ENCODE measurements around the gene KRT84.

The KRT84 gene

GRCh38 chr12:52382854-52383253 is 2.6 kb downstream of the KRT84 start:
- no peak for DNase-seq

- DNase-seq: no peak
Observed at GRCh38 chr12:52381206-52381605, 4.2 kb downstream of the KRT84 start.

DNA sequence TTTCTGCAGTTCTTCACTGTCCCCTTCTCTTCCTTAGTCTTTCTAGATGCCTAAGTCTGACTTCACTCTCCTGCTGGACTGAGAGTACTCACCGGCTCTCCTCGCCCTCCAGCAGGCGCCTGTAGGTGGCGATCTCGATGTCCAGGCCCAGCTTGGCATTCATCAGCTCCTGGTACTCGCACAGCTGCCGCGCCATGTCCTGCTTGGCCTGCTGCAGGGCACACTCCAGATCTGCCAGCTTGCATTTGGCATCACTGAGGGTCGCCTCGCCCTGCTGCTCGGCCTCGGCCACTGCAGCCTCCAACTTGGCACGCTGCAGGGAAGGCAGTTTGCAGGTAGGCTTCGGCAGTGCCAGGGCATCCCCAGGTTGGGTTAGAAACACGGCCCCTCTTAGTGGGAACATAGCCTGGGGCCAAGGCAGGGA is 5.2 kb downstream of the KRT84 start:
- no peak for DNase-seq

GRCh38 chr12:52379536-52379935 is 5.9 kb downstream of the KRT84 start:
- no peak for DNase-seq

GRCh38 chr12:52378091-52378490 is 7.4 kb downstream of the KRT84 start:
- no peak for DNase-seq

DNA sequence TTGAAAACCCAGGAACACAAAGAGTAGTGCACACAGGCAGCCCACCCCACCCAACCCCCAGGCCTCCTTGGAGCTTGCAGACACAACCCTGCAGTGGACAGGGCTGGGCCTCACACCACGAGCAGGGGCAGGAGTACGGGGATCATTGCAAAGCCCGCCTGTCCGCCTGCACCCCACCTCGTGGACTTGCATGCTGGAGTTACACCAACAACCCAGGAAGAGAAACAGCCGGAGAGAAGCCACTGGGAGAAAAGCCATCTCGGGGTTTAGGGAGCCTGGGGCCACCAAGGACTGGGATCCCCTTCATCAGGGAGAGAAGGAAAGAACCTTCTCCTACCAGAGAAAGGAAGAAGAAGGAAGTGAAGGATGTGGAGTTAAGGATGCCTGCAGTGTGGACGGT is 8.2 kb downstream of the KRT84 start:
- DNase-seq: no peak

DNA sequence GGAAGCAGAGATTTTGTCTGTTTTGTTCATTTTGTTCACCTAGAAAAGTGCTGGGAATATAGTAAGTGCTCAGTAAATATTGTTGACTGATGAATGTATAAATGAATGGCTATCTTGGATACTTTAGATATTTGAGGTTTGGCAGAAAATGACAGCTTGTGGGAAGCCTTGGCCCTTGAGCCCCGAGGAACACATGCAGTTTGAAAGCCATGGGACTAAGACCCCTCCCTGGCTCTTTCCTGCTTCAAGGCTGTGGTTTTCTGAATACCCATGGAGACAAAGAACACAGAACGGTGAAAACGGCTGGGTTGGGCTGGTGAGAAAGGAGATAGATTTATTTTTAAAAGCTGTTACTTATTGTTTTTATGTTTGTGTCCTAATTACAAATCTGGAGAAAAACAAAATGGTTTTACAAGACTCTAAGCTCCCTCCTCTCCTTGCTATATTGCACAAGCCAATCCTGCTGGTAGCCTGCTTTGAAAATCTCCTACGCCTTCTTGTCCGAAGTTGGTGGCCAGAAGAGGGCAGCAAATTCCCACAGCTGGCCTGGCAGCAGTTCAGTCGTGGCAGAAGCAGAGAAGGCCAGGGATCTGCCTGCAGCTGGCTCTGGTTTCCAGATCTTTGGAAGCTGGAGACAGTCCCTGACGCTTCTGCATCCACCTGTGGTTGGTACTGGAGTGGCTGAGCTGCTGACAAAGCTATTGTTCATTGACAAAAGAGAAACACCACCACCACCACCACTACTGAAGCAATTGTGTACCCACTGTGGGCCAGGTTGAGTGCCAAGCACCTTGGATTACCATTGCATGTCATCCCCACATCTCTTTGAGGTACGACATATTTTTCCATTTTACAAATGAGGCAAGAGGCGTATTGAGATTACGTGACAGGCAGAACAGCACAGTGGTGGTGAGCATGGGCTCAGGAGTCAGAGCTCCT is 13.0 kb downstream of the KRT84 start:
- DNase-seq: peak; percentile 18

DNA sequence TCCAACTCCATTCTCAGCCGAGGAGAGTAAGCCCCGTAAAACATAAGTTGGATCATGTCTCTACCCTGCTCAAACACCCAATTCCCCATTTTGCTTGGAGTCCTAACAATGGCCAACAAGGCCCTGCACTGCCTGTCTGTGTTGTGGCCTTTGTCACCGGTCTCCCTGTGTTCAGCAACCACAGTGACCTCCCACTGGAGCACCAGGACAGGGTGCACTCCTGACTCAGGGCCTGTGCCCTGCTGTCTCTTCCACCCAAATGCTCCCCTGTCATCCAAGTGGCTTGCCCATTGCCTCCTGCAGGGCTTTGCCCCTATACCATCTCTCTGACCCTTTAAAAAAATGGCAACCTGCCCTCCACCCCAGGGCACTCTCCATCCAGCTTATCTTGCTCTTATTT is 13.7 kb downstream of the KRT84 start:
- no peak for DNase-seq

- no peak for DNase-seq
Observed at GRCh38 chr12:52370926-52371608, 14.4 kb downstream of the KRT84 start.

- DNase-seq: no peak
Observed at GRCh38 chr12:52369809-52370208, 15.6 kb downstream of the KRT84 start.

- DNase-seq: no peak
Observed at GRCh38 chr12:52369211-52369610, 16.2 kb downstream of the KRT84 start.

GRCh38 chr12:52368508-52368907 is 16.9 kb downstream of the KRT84 start:
- no peak for DNase-seq

DNA sequence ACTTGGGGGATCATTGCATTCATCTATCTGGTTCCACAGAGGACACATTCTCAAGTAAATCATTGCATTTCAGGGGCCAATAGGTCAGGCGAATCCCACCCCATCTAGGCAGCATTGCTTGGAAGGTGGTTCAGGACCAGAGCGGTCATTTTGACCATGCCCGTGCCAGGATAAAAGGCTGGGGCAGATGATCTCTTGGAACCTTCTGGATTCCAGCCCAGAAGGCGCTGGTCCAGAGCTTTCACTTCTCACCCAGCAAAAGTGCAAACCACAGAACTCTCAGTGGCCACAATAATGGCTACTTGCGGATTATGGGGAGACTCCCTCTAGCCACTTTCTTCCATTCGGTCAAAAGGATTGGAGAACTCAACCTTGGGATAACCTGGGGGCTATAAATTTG is 17.6 kb downstream of the KRT84 start:
- no peak for DNase-seq

DNA sequence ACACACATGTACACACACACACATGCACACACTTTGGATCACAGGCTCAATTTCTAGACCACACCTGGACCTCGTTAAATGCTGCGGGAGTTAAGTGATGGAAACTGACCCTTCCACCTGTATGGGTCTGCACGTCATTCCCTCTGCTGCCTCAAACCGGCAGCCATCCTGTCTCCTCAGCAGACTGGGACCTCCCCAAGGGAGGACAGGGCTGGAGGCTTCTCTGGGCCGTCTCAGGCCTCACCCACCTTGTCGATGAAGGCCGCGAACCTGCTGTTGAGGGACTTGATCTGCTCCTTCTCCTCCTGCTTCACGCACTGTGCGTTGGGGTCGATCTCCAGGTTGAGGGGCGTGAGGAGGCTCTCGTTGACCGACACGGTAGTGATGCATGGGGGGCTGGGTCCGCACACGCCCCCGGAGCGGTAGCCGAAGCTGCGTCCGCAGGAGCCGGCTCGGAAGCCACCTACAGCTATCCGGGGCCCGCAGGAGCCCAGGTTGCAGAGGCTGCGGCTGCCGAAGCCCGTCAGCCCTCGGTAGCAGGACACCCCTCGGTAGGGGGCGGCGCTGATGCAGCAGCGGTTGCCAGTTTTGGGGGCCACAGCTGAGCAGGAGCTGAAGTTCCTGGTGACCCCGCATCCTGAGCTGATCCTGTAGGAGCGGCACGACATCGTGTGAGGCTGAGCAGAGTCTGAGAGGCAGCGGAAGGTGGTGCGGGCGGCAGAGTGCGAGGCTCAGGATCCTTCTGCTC is 18.5 kb downstream of the KRT84 start, which contains the start of gene KRT85:
TSS of gene KRT85 (minus strand) at position 744 of the 748 bp plus-strand sequence. CDS start at position 668, 76 bp downstream.
- no peak for DNase-seq

DNA sequence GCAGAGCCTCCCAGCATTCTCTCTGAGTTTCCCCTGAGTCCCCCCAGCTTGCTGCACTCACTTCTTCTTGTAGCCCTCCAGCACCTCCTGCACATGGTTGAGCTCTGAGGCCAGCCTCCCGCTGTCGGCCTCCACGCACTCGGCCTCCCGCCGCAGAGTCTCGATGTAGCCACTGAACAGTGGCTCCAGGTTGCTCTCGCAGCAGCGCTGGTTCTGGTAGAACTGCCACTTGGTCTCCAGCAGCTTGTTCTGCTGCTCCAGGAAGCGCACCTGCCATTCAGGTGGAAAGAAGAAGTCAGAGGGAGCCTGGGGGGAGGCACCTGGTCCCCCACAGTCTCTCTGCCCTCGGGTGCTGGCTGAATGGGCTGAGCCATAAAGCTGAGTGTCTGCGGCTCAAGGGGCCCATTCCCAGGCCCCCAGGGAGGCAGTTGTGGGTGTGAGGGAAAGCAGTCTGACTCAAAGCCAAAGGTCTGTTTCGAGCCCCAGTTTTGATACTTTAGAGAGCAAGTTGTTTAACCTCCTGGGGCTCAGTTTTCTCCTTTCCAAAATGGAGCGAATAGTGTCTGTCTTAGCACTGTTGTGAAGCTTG is 20.5 kb downstream of the KRT84 start:
- no peak for DNase-seq

DNA sequence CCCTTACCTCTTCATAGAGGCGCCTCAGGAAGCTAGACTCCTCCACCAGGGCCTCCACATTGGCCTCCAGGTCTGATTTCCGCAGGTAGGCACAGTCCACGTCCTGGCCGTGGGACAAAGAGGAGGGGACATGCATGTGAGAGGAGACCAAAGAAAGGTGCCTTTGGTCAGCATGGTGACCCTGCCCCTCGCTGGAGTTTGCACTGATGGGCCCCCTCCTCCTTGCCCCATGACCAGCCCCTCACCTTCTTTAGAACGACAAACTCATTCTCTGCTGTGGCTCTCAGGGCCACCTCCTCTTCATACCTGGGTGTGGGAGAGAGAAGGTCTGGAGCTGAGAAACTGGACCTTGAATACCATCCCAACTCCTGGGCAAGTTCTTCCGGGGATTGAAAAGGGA is 21.4 kb downstream of the KRT84 start:
- no peak for DNase-seq

GRCh38 chr12:52363111-52363679 is 22.3 kb downstream of the KRT84 start:
- DNase-seq: no peak

DNA sequence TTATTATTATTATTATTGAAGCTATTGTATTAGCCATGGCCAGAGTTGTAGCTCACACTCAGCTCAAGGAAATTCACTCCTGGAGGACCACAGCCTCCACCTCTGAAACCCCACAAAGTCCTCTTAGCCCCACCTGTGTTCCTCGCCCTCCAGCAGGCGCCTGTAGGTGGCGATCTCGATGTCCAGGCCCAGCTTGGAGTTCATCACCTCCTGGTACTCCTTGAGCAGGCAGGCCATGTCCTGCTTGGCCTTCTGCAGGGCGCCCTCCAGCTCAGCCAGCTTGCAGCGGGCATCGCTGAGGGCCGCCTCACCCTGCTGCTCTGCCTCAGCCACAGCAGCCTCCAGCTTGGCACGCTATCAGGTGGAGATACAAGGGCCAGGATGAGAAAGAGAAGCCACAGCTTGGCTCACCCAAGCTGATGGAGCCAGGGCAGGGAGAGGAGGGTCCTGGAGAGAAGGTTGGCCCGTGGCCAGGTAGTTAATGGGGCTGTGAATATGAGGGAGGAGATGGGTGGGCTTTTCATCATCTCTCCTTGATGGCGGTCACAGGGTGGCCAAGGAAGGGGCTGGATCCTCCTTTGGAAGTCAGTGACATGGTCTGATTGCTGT is 23.2 kb downstream of the KRT84 start:
- DNase-seq: no peak

GRCh38 chr12:52361553-52361952 is 23.9 kb downstream of the KRT84 start:
- DNase-seq: peak; percentile 9

DNA sequence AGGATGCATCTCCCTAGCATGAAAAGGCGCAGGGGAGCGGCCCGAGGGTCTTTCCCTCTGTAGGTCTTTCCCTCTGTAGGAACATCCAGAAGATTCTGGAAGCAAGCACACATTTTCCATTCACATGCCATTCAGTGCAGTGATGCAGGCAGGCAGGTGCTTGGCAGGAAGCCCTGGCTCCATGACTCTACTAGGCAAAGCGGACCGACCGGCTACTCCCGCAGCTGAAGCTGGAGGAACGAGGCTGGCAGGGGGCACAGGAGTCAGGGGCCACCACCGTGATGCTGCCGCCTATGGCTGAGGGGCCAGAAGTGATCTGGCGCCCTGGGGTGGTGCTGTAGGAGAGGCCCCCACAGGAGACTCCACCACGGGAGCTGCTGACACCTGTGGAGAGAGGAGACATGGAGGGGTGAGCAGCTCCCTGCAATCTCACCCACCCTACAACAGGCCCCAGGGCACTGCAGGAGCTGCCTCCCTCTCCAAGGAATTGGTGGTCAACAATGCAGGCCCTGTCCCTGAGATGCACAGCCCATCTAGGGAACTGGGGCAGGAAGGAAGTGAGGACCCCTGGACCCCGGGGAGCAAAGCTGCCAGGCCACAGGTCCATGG is 24.7 kb downstream of the KRT84 start:
- DNase-seq: no peak

GRCh38 chr12:52360106-52360662 is 25.3 kb downstream of the KRT84 start:
- no peak for DNase-seq
